ENCODE results near the gene PTK6. TPM values are rescaled to one million over a fixed set of nuclear protein-coding genes. Genes with fewer than 3 reads are reported as not detected.
A peak's percentile ranks its signal among the peaks of the same experiment; 100 is the strongest.

PTK6 gene
- total RNA-seq, 3 donors from 2014 or later, result 0.13 to 0.21 (median 0.16) TPM

- H3K36me3 Mint-ChIP-seq (ENCODE audit: insufficient read depth), result no peaks in the 10 kb centered on the region
- H3K4me3 Mint-ChIP-seq, result no peak overlapping the region
- no peaks in the 10 kb centered on the region for H3K9me3 Mint-ChIP-seq
- no peaks in the 10 kb centered on the region for H3K27me3 Mint-ChIP-seq (ENCODE audit: low read depth)
- peaks cover 13% of the 10 kb centered on the region for H3K4me1 Mint-ChIP-seq (ENCODE audit: low read depth)
- DNase-seq (peak; percentile 4), ATAC-seq (no peak)
Measured at GRCh38 chr20:63536241-63536977, 767 bp downstream of the PTK6 start.

- Mint-ChIP-seq H3K36me3 (ENCODE audit: insufficient read depth) (no peaks in the 10 kb centered on the region), H3K4me3 (no peak overlapping the region), H3K27me3 (ENCODE audit: low read depth) (no peaks in the 10 kb centered on the region), H3K9me3 (no peaks in the 10 kb centered on the region), H3K4me1 (ENCODE audit: low read depth) (peaks cover 12% of the 10 kb centered on the region)
- DNase-seq (peak; percentile 5), ATAC-seq (no peak)
Measured at GRCh38 chr20:63534831-63535651, 2.1 kb downstream of the PTK6 start.

- Mint-ChIP-seq H3K4me3 (no peak overlapping the region), H3K27me3 (ENCODE audit: low read depth) (no peaks in the 10 kb centered on the region), H3K9me3 (no peaks in the 10 kb centered on the region), H3K4me1 (ENCODE audit: low read depth) (peaks cover 11% of the 10 kb centered on the region), H3K36me3 (ENCODE audit: insufficient read depth) (no peaks in the 10 kb centered on the region)
- no peak for DNase-seq
- no peak for ATAC-seq
Measured at GRCh38 chr20:63534427-63534830, 2.7 kb downstream of the PTK6 start.

- H3K4me3 Mint-ChIP-seq, result no peak overlapping the region
- no peaks in the 10 kb centered on the region for H3K36me3 Mint-ChIP-seq (ENCODE audit: insufficient read depth)
- H3K9me3 Mint-ChIP-seq, result no peaks in the 10 kb centered on the region
- ATAC-seq (no peak), DNase-seq (no peak)
- peaks cover 9% of the 10 kb centered on the region for H3K4me1 Mint-ChIP-seq (ENCODE audit: low read depth)
- H3K27me3 Mint-ChIP-seq (ENCODE audit: low read depth), result no peaks in the 10 kb centered on the region
Measured at GRCh38 chr20:63533871-63534393, 3.2 kb downstream of the PTK6 start.

- H3K27me3 Mint-ChIP-seq (ENCODE audit: low read depth), result no peaks in the 10 kb centered on the region
- H3K4me3 Mint-ChIP-seq, result no peak overlapping the region
- peaks cover 8% of the 10 kb centered on the region for H3K4me1 Mint-ChIP-seq (ENCODE audit: low read depth)
- DNase-seq (no peak), ATAC-seq (no peak)
- no peaks in the 10 kb centered on the region for H3K36me3 Mint-ChIP-seq (ENCODE audit: insufficient read depth)
- no peaks in the 10 kb centered on the region for H3K9me3 Mint-ChIP-seq
Measured at GRCh38 chr20:63533388-63533787, 3.8 kb downstream of the PTK6 start.

GRCh38 chr20:63532449-63532971 lies 4.7 kb downstream of the PTK6 start:
- Mint-ChIP-seq H3K4me3 (no peak overlapping the region), H3K36me3 (ENCODE audit: insufficient read depth) (no peaks in the 10 kb centered on the region), H3K9me3 (no peaks in the 10 kb centered on the region), H3K4me1 (ENCODE audit: low read depth) (peaks cover 7% of the 10 kb centered on the region), H3K27me3 (ENCODE audit: low read depth) (no peaks in the 10 kb centered on the region)
- ATAC-seq (no peak), DNase-seq (no peak)

- ATAC-seq (no peak), DNase-seq (no peak)
- no peak overlapping the region for H3K4me3 Mint-ChIP-seq
- no peaks in the 10 kb centered on the region for H3K9me3 Mint-ChIP-seq
- no peaks in the 10 kb centered on the region for H3K36me3 Mint-ChIP-seq (ENCODE audit: insufficient read depth)
- H3K4me1 Mint-ChIP-seq (ENCODE audit: low read depth), result peaks cover 4% of the 10 kb centered on the region
- no peaks in the 10 kb centered on the region for H3K27me3 Mint-ChIP-seq (ENCODE audit: low read depth)
Measured at GRCh38 chr20:63531686-63532448, 5.3 kb downstream of the PTK6 start.

- ATAC-seq (no peak), DNase-seq (no peak)
- no peak overlapping the region for H3K4me3 Mint-ChIP-seq
- peaks cover 2% of the 10 kb centered on the region for H3K4me1 Mint-ChIP-seq (ENCODE audit: low read depth)
- H3K36me3 Mint-ChIP-seq (ENCODE audit: insufficient read depth), result no peaks in the 10 kb centered on the region
- no peaks in the 10 kb centered on the region for H3K9me3 Mint-ChIP-seq
- no peaks in the 10 kb centered on the region for H3K27me3 Mint-ChIP-seq (ENCODE audit: low read depth)
Measured at GRCh38 chr20:63530788-63531160, 6.4 kb downstream of the PTK6 start.

GRCh38 chr20:63529861-63530787 lies 7.1 kb downstream of the PTK6 start:
- ATAC-seq (no peak), DNase-seq (no peak)
- Mint-ChIP-seq H3K4me1 (ENCODE audit: low read depth) (peaks cover 2% of the 10 kb centered on the region), H3K9me3 (no peaks in the 10 kb centered on the region), H3K27me3 (ENCODE audit: low read depth) (no peaks in the 10 kb centered on the region), H3K4me3 (no peak overlapping the region), H3K36me3 (ENCODE audit: insufficient read depth) (no peaks in the 10 kb centered on the region)

GRCh38 chr20:63529180-63529860 lies 7.9 kb downstream of the PTK6 start:
- Mint-ChIP-seq H3K4me3 (no peak overlapping the region), H3K27me3 (ENCODE audit: low read depth) (no peaks in the 10 kb centered on the region), H3K9me3 (no peaks in the 10 kb centered on the region), H3K4me1 (ENCODE audit: low read depth) (peaks cover 4% of the 10 kb centered on the region), H3K36me3 (ENCODE audit: insufficient read depth) (no peaks in the 10 kb centered on the region)
- DNase-seq (no peak), ATAC-seq (no peak)

- H3K36me3 Mint-ChIP-seq (ENCODE audit: insufficient read depth), result peaks cover 7% of the 10 kb centered on the region
- DNase-seq (no peak), ATAC-seq (no peak)
- H3K4me3 Mint-ChIP-seq, result no peak overlapping the region
- peaks cover 10% of the 10 kb centered on the region for H3K4me1 Mint-ChIP-seq (ENCODE audit: low read depth)
- H3K27me3 Mint-ChIP-seq (ENCODE audit: low read depth), result no peaks in the 10 kb centered on the region
- no peaks in the 10 kb centered on the region for H3K9me3 Mint-ChIP-seq
Measured at GRCh38 chr20:63527184-63527583, 10.0 kb downstream of the PTK6 start.

- H3K4me1 Mint-ChIP-seq (ENCODE audit: low read depth), result peaks cover 11% of the 10 kb centered on the region
- peaks cover 7% of the 10 kb centered on the region for H3K36me3 Mint-ChIP-seq (ENCODE audit: insufficient read depth)
- H3K9me3 Mint-ChIP-seq, result no peaks in the 10 kb centered on the region
- ATAC-seq (no peak), DNase-seq (no peak)
- H3K4me3 Mint-ChIP-seq, result no peak overlapping the region
- no peaks in the 10 kb centered on the region for H3K27me3 Mint-ChIP-seq (ENCODE audit: low read depth)
Measured at GRCh38 chr20:63525971-63526370, 11.2 kb downstream of the PTK6 start.

- Mint-ChIP-seq H3K4me3 (no peak overlapping the region), H3K36me3 (ENCODE audit: insufficient read depth) (peaks cover 7% of the 10 kb centered on the region), H3K4me1 (ENCODE audit: low read depth) (peaks cover 11% of the 10 kb centered on the region), H3K27me3 (ENCODE audit: low read depth) (no peaks in the 10 kb centered on the region), H3K9me3 (no peaks in the 10 kb centered on the region)
- DNase-seq, result no peak
- no peak for ATAC-seq
Measured at GRCh38 chr20:63525185-63525584, 12.0 kb downstream of the PTK6 start.

Measured in activated T-cell treated with anti-CD3 and anti-CD28 coated beads, Interleukin-2, amount 50 U/mL, for 4 hours (primary cell).